ENCODE data around the gene SBSN. TPM values are rescaled to one million over a fixed set of nuclear protein-coding genes. Genes with fewer than 3 reads are reported as not detected.

The SBSN gene
- total RNA-seq, 1 donor from 2014 or later = not detected

GRCh38 chr19:35498984-35499527 lies 29.1 kb downstream of the SBSN start:
- Histone ChIP-seq H3K4me3 (no peak overlapping the region), H3K9me3 (replicated peaks) (no peaks in the 10 kb centered on the region), H3K27ac (replicated peaks) (no peak overlapping the region), H3K27me3 (ENCODE audit: low read depth) (no peaks in the 10 kb centered on the region), H3K4me1 (peaks cover 15% of the 10 kb centered on the region), H3K36me3 (no peaks in the 10 kb centered on the region)
- intact Hi-C loops (cut with micrococcal nuclease) = loop anchor here (10.0 kb wide), 1 partner anchor 144 kb away; the partner anchor contains the start of gene FFAR3
- no peak for TF ChIP-seq CTCF (IDR thresholded peaks at IDR 0.05; ENCODE audit: borderline replicate concordance)
- no peak for DNase-seq

- no peak for TF ChIP-seq CTCF (IDR thresholded peaks at IDR 0.05; ENCODE audit: borderline replicate concordance)
- Histone ChIP-seq H3K27me3 (ENCODE audit: low read depth) (no peaks in the 10 kb centered on the region), H3K36me3 (no peaks in the 10 kb centered on the region), H3K27ac (replicated peaks) (no peak overlapping the region), H3K9me3 (replicated peaks) (no peaks in the 10 kb centered on the region), H3K4me1 (peaks cover 15% of the 10 kb centered on the region), H3K4me3 (no peak overlapping the region)
- DNase-seq = no peak
- intact Hi-C loops (cut with micrococcal nuclease) = loop anchor here (10.0 kb wide), 1 partner anchor 143 kb away; the partner anchor contains the start of gene FFAR3
Measured at GRCh38 chr19:35498220-35498619, 29.9 kb downstream of the SBSN start.

GRCh38 chr19:35497406-35497805 lies 30.7 kb downstream of the SBSN start:
- no peak for DNase-seq
- peaks cover 8% of the 10 kb centered on the region for H3K4me1 ChIP-seq
- intact Hi-C loops (cut with micrococcal nuclease) = loop anchor here (10.0 kb wide), 1 partner anchor 143 kb away; the partner anchor contains the start of gene FFAR3
- H3K27me3 ChIP-seq (ENCODE audit: low read depth) = no peaks in the 10 kb centered on the region
- no peak for TF ChIP-seq CTCF (IDR thresholded peaks at IDR 0.05; ENCODE audit: borderline replicate concordance)
- H3K36me3 ChIP-seq = no peaks in the 10 kb centered on the region
- no peak overlapping the region for H3K27ac ChIP-seq (replicated peaks)
- H3K4me3 ChIP-seq = no peak overlapping the region
- H3K9me3 ChIP-seq (replicated peaks) = no peaks in the 10 kb centered on the region

GRCh38 chr19:35495107-35496064 lies 32.7 kb downstream of the SBSN start:
- intact Hi-C loops (cut with micrococcal nuclease) = loop anchor here (10.0 kb wide), 1 partner anchor 141 kb away; the partner anchor contains the start of gene FFAR3
- H3K9me3 ChIP-seq (replicated peaks) = no peaks in the 10 kb centered on the region
- H3K27me3 ChIP-seq (ENCODE audit: low read depth) = peaks cover 6% of the 10 kb centered on the region
- TF ChIP-seq CTCF (IDR thresholded peaks at IDR 0.05; ENCODE audit: borderline replicate concordance) = peak; percentile 99
- H3K36me3 ChIP-seq = no peaks in the 10 kb centered on the region
- DNase-seq = peak; percentile 63
- H3K4me3 ChIP-seq = peak overlapping the region; percentile 34
- no peak overlapping the region for H3K27ac ChIP-seq (replicated peaks)
- H3K4me1 ChIP-seq = peaks cover 8% of the 10 kb centered on the region

GRCh38 chr19:35493971-35494370 lies 34.1 kb downstream of the SBSN start:
- no peak for TF ChIP-seq CTCF (IDR thresholded peaks at IDR 0.05; ENCODE audit: borderline replicate concordance)
- Histone ChIP-seq H3K36me3 (no peaks in the 10 kb centered on the region), H3K27ac (replicated peaks) (no peak overlapping the region), H3K4me3 (no peak overlapping the region), H3K4me1 (peaks cover 8% of the 10 kb centered on the region), H3K9me3 (replicated peaks) (no peaks in the 10 kb centered on the region), H3K27me3 (ENCODE audit: low read depth) (peaks cover 21% of the 10 kb centered on the region)
- intact Hi-C loops (cut with micrococcal nuclease) = loop anchor here (10.0 kb wide), 1 partner anchor 139 kb away; the partner anchor contains the start of gene FFAR3
- DNase-seq = no peak
